ENCODE results near the gene SSTR5.

The SSTR5 gene

DNA sequence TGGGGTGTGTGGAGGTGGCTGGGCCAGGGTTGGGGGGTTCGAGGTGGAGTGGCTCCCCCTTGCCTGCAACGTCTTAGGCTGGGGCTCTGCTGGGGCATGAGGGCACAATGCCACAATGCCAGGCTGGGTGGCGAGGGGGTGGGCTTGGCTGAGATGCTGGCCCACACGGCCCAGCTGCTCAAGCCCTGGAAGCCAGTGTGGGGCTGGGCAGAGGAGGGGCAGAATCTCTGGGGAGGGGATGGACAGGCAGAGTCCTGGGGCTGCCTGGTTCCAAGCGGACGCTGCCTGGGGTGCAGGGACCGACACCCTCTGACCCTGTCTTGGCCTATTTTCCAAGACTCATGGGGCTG lies 37.5 kb upstream of the SSTR5 start:
- Mint-ChIP-seq H3K4me3 (no peak overlapping the region), H3K27me3 (peaks cover 17% of the 10 kb centered on the region), H3K36me3 (no peaks in the 10 kb centered on the region), H3K9me3 (no peaks in the 10 kb centered on the region), H3K4me1 (no peaks in the 10 kb centered on the region), H3K27ac (no peak overlapping the region)
- no peak for ATAC-seq

DNA sequence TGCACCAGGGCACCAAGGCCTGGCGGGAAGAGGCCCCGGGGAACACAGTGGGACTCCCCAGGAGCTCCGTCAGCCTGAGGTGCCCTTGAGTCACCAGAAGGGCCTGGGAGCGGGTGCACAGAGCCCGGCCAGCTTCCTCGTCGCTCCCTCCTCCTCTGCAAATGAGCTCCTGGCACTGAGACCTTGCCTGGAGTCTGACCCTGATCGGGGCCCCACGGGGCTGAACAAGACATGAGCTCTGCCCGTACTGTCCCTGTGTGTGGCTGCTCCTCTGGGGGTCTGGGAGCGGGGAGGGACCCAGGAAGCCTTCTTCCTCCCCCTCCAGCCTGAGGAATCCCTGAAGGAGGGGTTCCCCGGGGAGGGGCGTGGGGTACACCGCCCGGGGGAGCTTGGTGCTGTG lies 36.4 kb upstream of the SSTR5 start:
- Mint-ChIP-seq H3K27me3 (peaks cover 19% of the 10 kb centered on the region), H3K4me3 (no peak overlapping the region), H3K9me3 (no peaks in the 10 kb centered on the region), H3K36me3 (no peaks in the 10 kb centered on the region), H3K4me1 (no peaks in the 10 kb centered on the region), H3K27ac (no peak overlapping the region)
- no peak for ATAC-seq

DNA sequence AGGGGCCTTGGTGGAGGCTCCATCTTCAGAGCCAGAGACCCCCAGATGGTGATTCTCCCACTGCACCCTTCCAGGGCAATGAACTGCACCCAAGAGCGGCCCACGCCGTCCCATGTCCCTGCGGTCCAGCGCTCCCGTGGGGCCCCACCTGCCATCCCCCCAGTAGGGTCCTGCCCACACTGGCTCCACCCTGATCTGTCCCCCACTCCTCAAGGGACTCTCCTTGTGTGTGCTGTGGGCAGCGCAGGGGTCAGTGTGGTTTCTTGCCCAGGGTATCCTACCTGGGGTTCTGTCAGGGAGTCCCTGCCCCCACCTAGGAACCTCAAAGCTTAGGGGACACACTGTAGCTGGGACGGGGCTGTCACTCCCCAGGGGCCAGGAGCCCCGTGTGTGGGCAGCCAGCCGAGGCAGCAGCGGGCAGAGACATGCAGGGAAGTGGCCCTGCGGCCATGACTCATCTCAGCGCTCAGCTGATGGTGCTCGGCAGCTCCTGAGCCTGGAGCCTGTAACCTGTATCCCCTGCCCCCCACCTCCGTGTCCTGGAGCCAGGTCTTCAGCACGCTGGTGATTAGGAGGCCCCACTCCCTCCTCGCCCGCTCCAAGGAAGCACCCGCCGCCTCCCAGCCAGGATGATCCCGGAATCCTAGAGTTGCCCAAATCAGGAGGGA lies 35.7 kb upstream of the SSTR5 start:
- no peaks in the 10 kb centered on the region for H3K4me1 Mint-ChIP-seq
- H3K36me3 Mint-ChIP-seq = peaks cover 5% of the 10 kb centered on the region
- peak; percentile 31 for ATAC-seq
- peaks cover 5% of the 10 kb centered on the region for H3K9me3 Mint-ChIP-seq
- H3K27ac Mint-ChIP-seq = no peak overlapping the region
- no peak overlapping the region for H3K4me3 Mint-ChIP-seq
- H3K27me3 Mint-ChIP-seq = peaks cover 26% of the 10 kb centered on the region

DNA sequence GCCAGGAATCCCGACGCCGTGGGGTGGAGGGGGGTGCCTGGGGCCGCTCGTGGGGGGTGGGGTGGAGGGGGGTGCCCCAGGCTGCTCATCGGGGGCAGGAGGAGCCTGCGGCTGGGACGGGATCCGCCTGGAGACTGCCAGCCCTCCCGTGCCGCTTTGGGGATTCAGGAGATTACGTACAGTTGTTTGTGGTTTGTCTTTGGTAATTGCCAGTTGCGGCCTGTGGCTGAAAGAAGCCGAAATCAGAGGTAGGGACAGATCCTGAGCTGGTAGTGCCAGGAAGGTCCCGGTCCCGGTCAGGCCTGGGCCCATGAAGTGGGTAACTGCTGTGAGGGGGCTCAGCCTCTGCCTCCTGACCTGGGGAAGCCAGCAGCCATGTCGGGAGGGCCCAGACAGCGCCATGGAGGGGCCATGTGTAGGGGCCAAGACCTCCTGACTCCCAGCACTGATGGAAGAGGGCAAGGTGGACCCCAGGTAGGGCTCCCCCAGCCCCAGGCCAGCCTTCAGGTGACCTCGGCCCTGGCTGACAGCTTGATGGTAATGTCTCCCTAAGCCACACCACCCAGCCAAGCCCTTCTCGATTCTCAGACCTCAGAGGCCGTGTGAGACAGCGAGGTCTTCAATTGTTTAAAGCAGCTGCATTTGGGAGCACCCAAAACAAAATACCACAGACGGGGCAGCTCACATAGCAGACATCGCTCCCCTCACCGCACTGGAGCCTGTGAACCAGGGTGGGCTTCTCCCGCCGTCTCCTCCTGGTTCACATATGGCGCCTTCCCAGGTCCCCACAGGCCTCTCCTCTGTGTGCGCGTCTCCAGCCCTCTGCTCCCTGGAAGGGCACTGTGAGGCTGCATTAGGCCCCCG lies 34.9 kb upstream of the SSTR5 start:
- peaks cover 10% of the 10 kb centered on the region for H3K9me3 Mint-ChIP-seq
- no peak overlapping the region for H3K27ac Mint-ChIP-seq

DNA sequence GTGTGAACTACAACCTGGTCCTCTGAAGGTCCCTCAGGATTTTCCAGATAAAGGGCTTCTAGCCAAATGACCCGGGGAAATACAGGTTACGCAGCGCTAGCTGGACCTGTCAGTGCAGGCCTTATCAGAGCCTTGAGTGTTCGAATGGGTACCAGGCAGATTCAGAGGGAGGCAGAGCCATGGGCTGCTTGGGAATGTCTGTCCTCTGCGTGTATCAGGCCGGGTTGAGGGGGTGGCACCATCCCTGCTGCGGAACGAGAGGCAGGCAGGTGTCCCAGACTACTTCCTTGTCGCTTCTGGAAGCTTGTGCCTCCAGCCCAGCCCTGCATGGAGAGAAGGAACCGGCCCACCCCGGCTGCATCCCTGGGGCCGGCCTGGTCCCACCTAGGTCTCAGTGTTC lies 33.6 kb upstream of the SSTR5 start:
- H3K9me3 Mint-ChIP-seq = peaks cover 10% of the 10 kb centered on the region
- no peaks in the 10 kb centered on the region for H3K4me1 Mint-ChIP-seq
- H3K4me3 Mint-ChIP-seq = no peak overlapping the region
- peaks cover 37% of the 10 kb centered on the region for H3K27me3 Mint-ChIP-seq
- H3K36me3 Mint-ChIP-seq = peaks cover 5% of the 10 kb centered on the region
- ATAC-seq = no peak
- no peak overlapping the region for H3K27ac Mint-ChIP-seq

More for the DNA sequence above, 34.9 kb upstream of the SSTR5 start:
- H3K27me3 Mint-ChIP-seq = peaks cover 33% of the 10 kb centered on the region
- H3K4me1 Mint-ChIP-seq = no peaks in the 10 kb centered on the region
- peaks cover 5% of the 10 kb centered on the region for H3K36me3 Mint-ChIP-seq
- no peak for ATAC-seq
- H3K4me3 Mint-ChIP-seq = no peak overlapping the region

DNA sequence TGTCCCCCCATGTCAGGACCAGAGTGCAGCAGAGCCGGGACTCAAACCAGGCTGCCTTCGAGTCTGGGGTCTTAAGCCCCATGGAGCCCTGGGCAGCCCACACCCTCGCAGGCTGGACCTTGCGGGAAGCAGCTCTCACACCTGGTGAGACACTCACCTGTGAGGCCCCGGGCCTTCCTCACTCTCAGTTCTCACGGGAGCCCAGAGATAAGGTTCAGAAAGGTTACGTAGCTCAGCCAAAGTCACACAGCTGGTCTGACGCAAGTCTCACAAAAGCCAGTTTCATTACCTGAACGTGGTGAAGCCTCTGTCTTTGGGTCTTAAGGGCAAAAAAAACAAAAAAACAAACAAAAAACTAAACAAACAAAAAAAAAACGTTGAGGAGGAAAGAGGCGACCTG lies 32.8 kb upstream of the SSTR5 start:
- Mint-ChIP-seq H3K27me3 (peaks cover 37% of the 10 kb centered on the region), H3K27ac (no peak overlapping the region), H3K9me3 (peaks cover 10% of the 10 kb centered on the region), H3K4me1 (no peaks in the 10 kb centered on the region), H3K4me3 (no peak overlapping the region), H3K36me3 (peaks cover 5% of the 10 kb centered on the region)
- no peak for ATAC-seq

DNA sequence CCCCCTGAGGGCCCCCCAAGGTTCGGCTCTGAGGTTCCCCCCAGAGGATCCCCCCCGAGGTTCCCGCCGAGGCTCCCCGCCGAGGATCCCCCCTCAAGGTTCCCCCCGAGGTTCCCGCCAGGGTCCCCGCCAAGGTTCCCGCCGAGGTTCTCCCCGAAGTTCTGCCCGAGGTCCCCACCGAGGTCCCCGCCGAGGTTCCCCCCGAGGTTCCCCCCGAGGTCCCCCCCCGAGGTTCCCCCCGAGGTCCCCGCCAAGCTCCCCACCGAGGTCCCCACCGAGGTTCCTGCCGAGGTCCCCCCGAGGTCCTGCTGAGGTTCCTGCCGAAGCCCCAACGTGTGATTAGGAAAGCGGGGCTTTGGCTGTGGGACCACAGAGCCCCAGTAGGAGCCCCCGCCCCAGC lies 32.2 kb upstream of the SSTR5 start:
- Mint-ChIP-seq H3K4me3 (no peak overlapping the region), H3K27me3 (peaks cover 37% of the 10 kb centered on the region), H3K9me3 (peaks cover 10% of the 10 kb centered on the region), H3K27ac (no peak overlapping the region), H3K4me1 (no peaks in the 10 kb centered on the region), H3K36me3 (peaks cover 5% of the 10 kb centered on the region)
- no peak for ATAC-seq

DNA sequence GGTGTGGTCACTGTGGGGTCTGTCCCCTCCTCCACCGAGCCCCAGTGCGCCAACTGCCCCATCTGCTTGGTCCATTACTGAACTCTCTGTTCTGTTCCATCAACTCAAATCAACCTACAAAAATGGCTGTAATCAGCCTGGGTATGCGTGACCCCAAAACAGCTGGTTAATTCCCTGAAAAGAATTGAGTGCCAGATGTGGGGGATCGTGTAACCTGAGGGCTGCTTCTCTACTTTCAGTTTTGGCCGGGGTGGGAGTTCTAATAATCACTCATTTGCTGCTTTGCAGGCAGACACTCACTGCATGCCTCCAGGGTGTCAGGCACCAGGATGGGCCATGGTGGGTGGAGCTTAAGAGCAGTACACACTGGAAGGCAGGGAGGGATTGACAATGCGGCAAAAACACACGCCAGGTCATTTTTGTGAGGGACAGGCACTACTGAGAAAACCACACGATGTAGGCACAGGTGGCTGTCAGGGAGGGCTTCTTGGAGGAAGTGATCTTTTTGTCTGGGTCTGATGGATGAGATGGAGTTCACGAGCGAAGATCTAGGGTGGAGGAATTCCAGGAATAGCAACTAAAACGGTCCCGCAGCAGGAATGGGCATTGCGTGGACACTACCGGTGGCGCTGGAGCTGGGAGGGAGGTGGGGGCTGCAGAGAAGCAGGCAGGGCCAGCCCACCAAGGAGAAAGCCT lies 30.4 kb upstream of the SSTR5 start:
- no peaks in the 10 kb centered on the region for H3K4me1 Mint-ChIP-seq
- H3K27ac Mint-ChIP-seq = no peak overlapping the region
- ATAC-seq = no peak
- peaks cover 5% of the 10 kb centered on the region for H3K36me3 Mint-ChIP-seq
- H3K4me3 Mint-ChIP-seq = no peak overlapping the region
- H3K27me3 Mint-ChIP-seq = peaks cover 37% of the 10 kb centered on the region
- peaks cover 10% of the 10 kb centered on the region for H3K9me3 Mint-ChIP-seq

DNA sequence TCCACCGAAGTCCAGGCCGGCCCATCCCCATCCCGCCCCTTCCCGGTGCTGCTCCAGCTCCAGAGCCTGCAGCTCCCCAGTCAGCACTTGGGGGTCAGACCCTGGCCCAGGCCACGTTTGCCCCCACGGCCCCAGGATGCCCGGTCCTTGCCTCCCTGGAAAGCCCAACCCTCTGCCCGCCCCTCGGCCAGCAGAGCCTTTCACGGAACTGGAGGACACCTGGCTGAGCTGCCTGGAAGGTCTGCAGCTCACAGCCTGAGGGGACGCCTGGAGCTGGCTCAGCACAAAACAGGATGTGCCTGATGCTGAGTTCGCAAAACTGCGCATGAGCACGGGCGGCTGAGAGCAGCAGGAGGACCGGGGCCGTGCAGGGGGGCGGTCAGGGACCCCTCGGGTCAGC lies 29.7 kb upstream of the SSTR5 start:
- H3K4me1 Mint-ChIP-seq = no peaks in the 10 kb centered on the region
- H3K9me3 Mint-ChIP-seq = peaks cover 10% of the 10 kb centered on the region
- ATAC-seq = no peak
- H3K4me3 Mint-ChIP-seq = no peak overlapping the region
- H3K27me3 Mint-ChIP-seq = peaks cover 33% of the 10 kb centered on the region
- H3K36me3 Mint-ChIP-seq = peaks cover 5% of the 10 kb centered on the region
- no peak overlapping the region for H3K27ac Mint-ChIP-seq

DNA sequence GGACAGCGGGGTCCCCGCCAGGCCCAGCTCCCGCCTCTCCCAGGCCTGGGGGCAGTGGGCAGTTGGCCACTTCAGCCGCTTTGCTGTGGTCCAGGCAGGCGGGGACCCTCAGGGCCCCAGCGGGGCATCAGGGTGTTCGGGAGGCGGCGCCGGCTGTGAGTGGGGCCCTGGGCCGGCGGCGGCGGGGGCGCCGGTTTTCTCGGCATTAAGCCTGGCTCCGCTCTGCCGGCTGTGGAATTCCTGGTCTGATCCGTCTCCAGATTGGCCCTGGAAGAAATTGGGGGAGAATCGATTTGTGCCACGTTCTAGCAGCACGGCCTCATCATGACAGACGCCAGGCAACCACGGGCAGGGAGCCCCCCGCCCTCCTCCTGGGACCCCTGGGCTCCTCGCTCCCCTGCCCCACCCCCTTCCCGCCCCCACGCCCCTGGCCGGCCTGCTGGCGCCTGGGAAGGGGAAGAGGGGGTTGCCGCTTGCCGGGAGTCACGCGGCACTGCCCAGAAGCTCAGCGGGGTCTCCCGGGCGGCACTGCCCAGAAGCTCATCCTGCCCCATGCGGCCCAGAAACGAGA lies 28.6 kb upstream of the SSTR5 start:
- Mint-ChIP-seq H3K4me3 (no peak overlapping the region), H3K27ac (no peak overlapping the region), H3K36me3 (peaks cover 5% of the 10 kb centered on the region), H3K9me3 (peaks cover 10% of the 10 kb centered on the region), H3K27me3 (peaks cover 22% of the 10 kb centered on the region), H3K4me1 (no peaks in the 10 kb centered on the region)
- no peak for ATAC-seq

DNA sequence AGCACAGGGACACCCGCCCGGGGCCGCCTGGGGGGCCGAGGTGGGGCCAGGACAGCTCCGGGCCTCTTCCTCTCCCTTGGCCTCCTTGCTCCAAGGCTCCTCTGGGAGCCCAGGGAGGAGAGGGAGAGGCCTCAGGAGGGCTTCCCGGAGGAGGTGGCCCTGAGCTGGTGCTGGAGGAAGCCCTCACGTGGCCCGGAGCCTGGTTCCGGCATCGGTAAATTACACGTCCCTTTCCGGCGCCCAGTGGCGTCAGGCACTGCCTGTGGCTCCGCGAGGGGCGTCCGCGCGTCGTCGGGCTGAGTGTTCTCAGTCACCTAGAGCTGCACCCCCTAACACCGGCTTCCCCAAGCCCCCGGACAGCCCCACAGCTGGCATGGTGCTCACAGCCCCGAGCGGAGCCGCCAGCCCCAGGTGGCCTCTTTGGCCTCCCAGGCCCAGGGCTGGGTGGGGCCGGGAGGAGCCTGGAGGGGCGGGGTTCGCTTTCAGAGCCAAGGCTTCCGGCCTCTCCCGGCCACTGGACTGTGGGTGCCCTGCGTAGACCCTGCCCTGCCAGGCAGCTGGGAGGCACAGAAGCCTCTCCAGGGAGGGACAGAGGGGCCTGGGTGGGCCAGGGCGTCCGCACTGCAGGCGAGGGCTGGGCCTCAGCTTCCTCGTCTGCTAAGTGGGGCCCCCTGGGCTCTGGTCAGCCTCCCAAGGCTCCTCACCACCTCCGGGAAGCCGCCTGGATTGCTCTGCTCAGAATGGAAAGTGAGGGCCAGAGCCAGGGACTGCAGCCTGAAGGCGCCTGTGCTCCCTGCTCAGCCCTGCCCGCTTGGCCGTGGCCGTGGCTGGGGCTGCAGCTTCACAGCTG lies 27.9 kb upstream of the SSTR5 start:
- Mint-ChIP-seq H3K27me3 (peaks cover 20% of the 10 kb centered on the region), H3K27ac (no peak overlapping the region), H3K9me3 (peaks cover 10% of the 10 kb centered on the region), H3K4me1 (no peaks in the 10 kb centered on the region), H3K36me3 (peaks cover 5% of the 10 kb centered on the region), H3K4me3 (no peak overlapping the region)
- ATAC-seq = no peak

DNA sequence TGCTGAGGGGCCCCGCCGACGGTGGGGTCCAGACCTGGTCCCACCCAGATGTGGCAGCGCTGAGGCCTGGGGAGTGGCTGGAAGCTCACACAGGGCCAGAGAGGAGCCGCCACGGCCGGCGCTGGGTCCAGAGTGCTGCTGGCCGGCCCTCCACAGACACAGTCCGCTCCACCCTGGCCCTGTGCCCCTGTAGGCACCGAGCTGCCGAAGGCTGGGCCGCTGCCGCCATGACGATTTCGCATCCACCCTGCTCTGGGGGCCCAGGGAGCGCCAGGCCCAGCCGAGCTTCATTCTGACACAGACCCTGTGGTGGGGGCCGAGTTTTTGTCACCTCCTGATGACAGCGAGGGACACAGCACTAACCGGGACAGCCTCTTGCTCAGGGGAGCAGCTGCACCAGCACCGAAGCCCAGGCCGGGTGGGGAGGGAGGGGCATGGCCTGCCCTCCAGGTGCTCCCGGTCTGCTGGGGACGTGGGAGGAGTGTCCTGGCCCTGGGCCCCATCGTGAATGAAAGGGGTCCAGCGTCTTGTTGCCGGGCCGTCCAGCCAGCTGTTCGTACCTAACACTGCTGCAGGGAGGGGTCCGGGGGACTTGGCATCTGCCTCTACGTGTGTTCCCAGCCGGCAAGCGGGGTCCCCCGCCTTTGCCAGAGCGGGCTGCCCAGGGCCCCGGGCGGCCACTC lies 27.1 kb upstream of the SSTR5 start:
- Mint-ChIP-seq H3K4me1 (no peaks in the 10 kb centered on the region), H3K9me3 (peaks cover 10% of the 10 kb centered on the region), H3K27me3 (peaks cover 28% of the 10 kb centered on the region), H3K36me3 (peaks cover 5% of the 10 kb centered on the region), H3K4me3 (no peak overlapping the region), H3K27ac (no peak overlapping the region)
- no peak for ATAC-seq

DNA sequence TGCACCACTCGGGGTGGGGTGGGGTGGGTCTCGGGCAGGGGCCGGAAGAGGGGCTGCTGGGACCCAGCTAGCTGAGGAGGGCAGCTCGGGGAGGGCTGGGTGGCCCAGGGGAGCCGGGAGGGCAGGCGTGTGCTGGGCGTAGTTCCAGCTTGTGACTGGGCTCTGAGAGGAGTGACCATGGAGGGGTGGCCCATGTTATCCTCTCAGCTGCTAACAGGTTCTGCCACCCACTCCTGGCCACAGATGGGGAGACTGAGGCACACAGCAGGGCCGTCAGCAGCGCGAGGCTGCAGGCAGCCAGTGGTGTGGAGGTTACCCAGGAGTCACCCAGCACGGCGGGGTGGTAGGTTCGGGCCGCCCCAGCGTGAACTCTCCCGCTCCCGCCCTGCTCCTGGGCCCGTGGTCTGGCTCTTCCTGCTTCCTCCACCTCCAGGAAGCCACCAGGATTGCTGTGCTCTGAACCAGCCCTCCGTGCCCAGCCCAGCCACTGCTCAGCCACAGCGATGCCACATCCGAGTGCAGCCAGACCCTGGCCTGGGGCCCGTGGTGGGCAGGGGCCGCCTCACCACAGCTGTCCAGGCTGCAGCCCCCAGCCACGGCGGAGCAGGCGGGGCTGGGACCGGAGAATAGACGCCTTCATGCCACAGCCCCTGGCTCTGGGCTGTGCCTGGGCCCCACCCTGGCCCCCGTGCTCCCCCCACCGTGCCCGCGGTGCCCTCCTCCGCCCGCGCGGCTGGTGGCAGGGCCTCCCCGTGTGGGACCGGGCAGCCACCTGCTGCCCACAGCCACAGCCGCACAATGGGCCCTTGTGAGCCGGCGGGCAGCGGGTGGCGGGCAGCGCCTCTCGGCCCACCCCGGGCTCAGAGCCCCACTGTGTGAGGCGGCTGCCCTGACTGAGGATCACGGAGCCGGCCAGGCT lies 26.3 kb upstream of the SSTR5 start:
- H3K4me3 Mint-ChIP-seq = no peak overlapping the region
- H3K4me1 Mint-ChIP-seq = no peaks in the 10 kb centered on the region
- H3K27ac Mint-ChIP-seq = no peak overlapping the region
- peaks cover 5% of the 10 kb centered on the region for H3K36me3 Mint-ChIP-seq
- H3K27me3 Mint-ChIP-seq = peaks cover 28% of the 10 kb centered on the region
- ATAC-seq = peak; percentile 32
- peaks cover 10% of the 10 kb centered on the region for H3K9me3 Mint-ChIP-seq

Measured in stimulated activated memory B cell treated with anti-CD40 and anti-IgM and Interleukin-4, amounts not matched to agents 10 μg/mL and 1 μg/mL and 100 μg/mL, for 72 hours (primary cell).